Rectal smooth muscle tissue (tissue), 1 donor: ENCODE results near the gene CLEC2B.
A peak's percentile ranks its signal among the peaks of the same experiment; 100 is the strongest.

Experiments
- H3K27ac ChIP-seq: one replicate; pipeline ENCODE4 v1.7.0; 2013; ENCODE audit warnings: low read depth, low read length, inconsistent platforms
- H3K27me3 ChIP-seq: one replicate; pipeline ENCODE4 v1.7.0; 2013; ENCODE audit warnings: low read length; ENCODE audit not compliant: control insufficient read depth, insufficient read depth
- H3K36me3 ChIP-seq: one replicate; pipeline ENCODE4 v1.7.0; 2013; ENCODE audit warnings: low read length; ENCODE audit not compliant: control insufficient read depth, insufficient read depth
- H3K4me1 ChIP-seq: one replicate; pipeline ENCODE4 v1.7.0; 2013; ENCODE audit warnings: low read length; ENCODE audit not compliant: control insufficient read depth, insufficient read depth
- H3K4me3 ChIP-seq: one replicate; pipeline ENCODE4 v1.7.0; 2013; ENCODE audit warnings: low read length
- H3K9ac ChIP-seq: one replicate; pipeline ENCODE4 v1.7.0; 2013; ENCODE audit warnings: low read length

The CLEC2B gene

GRCh38 chr12:9864913-9865675 is 4.1 kb downstream of the CLEC2B start:
- H3K36me3 ChIP-seq: no peaks in the 10 kb centered on the region
- H3K4me1 ChIP-seq: no peaks in the 10 kb centered on the region
- no peak overlapping the region for H3K27ac ChIP-seq
- no peaks in the 10 kb centered on the region for H3K27me3 ChIP-seq
- H3K4me3 ChIP-seq: peak overlapping the region; percentile 41
- no peak overlapping the region for H3K9ac ChIP-seq

GRCh38 chr12:9858135-9858534 is 11.0 kb downstream of the CLEC2B start:
- no peak overlapping the region for H3K27ac ChIP-seq
- no peaks in the 10 kb centered on the region for H3K4me1 ChIP-seq
- H3K9ac ChIP-seq: no peak overlapping the region
- H3K36me3 ChIP-seq: no peaks in the 10 kb centered on the region
- H3K27me3 ChIP-seq: no peaks in the 10 kb centered on the region
- H3K4me3 ChIP-seq: no peak overlapping the region

GRCh38 chr12:9856894-9857293 is 12.3 kb downstream of the CLEC2B start:
- Histone ChIP-seq H3K27ac (no peak overlapping the region), H3K4me3 (no peak overlapping the region), H3K9ac (no peak overlapping the region), H3K27me3 (no peaks in the 10 kb centered on the region), H3K36me3 (no peaks in the 10 kb centered on the region), H3K4me1 (no peaks in the 10 kb centered on the region)

GRCh38 chr12:9856151-9856550 is 13.0 kb downstream of the CLEC2B start:
- H3K4me1 ChIP-seq: no peaks in the 10 kb centered on the region
- H3K4me3 ChIP-seq: no peak overlapping the region
- H3K9ac ChIP-seq: no peak overlapping the region
- no peaks in the 10 kb centered on the region for H3K27me3 ChIP-seq
- H3K27ac ChIP-seq: no peak overlapping the region
- H3K36me3 ChIP-seq: no peaks in the 10 kb centered on the region

GRCh38 chr12:9851927-9852326 is 17.2 kb downstream of the CLEC2B start:
- H3K36me3 ChIP-seq: no peaks in the 10 kb centered on the region
- H3K9ac ChIP-seq: no peak overlapping the region
- no peak overlapping the region for H3K4me3 ChIP-seq
- H3K4me1 ChIP-seq: no peaks in the 10 kb centered on the region
- H3K27ac ChIP-seq: no peak overlapping the region
- H3K27me3 ChIP-seq: no peaks in the 10 kb centered on the region

GRCh38 chr12:9851050-9851449 is 18.1 kb downstream of the CLEC2B start:
- H3K27me3 ChIP-seq: no peaks in the 10 kb centered on the region
- no peaks in the 10 kb centered on the region for H3K36me3 ChIP-seq
- no peak overlapping the region for H3K9ac ChIP-seq
- no peak overlapping the region for H3K4me3 ChIP-seq
- no peaks in the 10 kb centered on the region for H3K4me1 ChIP-seq
- H3K27ac ChIP-seq: no peak overlapping the region

- H3K4me1 ChIP-seq: no peaks in the 10 kb centered on the region
- no peaks in the 10 kb centered on the region for H3K36me3 ChIP-seq
- no peak overlapping the region for H3K4me3 ChIP-seq
- H3K9ac ChIP-seq: no peak overlapping the region
- H3K27ac ChIP-seq: no peak overlapping the region
- no peaks in the 10 kb centered on the region for H3K27me3 ChIP-seq
These were observed 20.3 kb downstream of the CLEC2B start for GRCh38 chr12:9848899-9849298.

- no peak overlapping the region for H3K4me3 ChIP-seq
- no peaks in the 10 kb centered on the region for H3K27me3 ChIP-seq
- H3K4me1 ChIP-seq: no peaks in the 10 kb centered on the region
- H3K36me3 ChIP-seq: no peaks in the 10 kb centered on the region
- no peak overlapping the region for H3K27ac ChIP-seq
- no peak overlapping the region for H3K9ac ChIP-seq
These were observed 25.7 kb downstream of the CLEC2B start for GRCh38 chr12:9843407-9843806.

- H3K4me3 ChIP-seq: no peak overlapping the region
- H3K4me1 ChIP-seq: no peaks in the 10 kb centered on the region
- H3K27ac ChIP-seq: no peak overlapping the region
These were observed 37.4 kb downstream of the CLEC2B start for GRCh38 chr12:9831720-9832119.

GRCh38 chr12:9829982-9830381 is 39.2 kb downstream of the CLEC2B start:
- Histone ChIP-seq H3K9ac (no peak overlapping the region), H3K4me1 (no peaks in the 10 kb centered on the region), H3K4me3 (no peak overlapping the region), H3K36me3 (no peaks in the 10 kb centered on the region), H3K27me3 (no peaks in the 10 kb centered on the region), H3K27ac (no peak overlapping the region)

More at GRCh38 chr12:9831720-9832119, 37.4 kb downstream of the CLEC2B start:
- Histone ChIP-seq H3K36me3 (no peaks in the 10 kb centered on the region), H3K9ac (no peak overlapping the region), H3K27me3 (no peaks in the 10 kb centered on the region)

GRCh38 chr12:9829483-9829882 is 39.7 kb downstream of the CLEC2B start:
- Histone ChIP-seq H3K36me3 (no peaks in the 10 kb centered on the region), H3K9ac (no peak overlapping the region), H3K4me1 (no peaks in the 10 kb centered on the region), H3K27ac (no peak overlapping the region), H3K4me3 (no peak overlapping the region), H3K27me3 (no peaks in the 10 kb centered on the region)

GRCh38 chr12:9827209-9827888 is 41.8 kb downstream of the CLEC2B start, which contains the start of gene KLRF1:
TSS of gene KLRF1 (plus strand) at chr12:9827481. CDS start at chr12:9827545, 64 bp downstream.
- Histone ChIP-seq H3K4me3 (no peak within 1 kb of the TSS), H3K27me3 (no peaks in the 10 kb centered on the region), H3K9ac (no peak within 1 kb of the TSS)

More at GRCh38 chr12:9827209-9827888, 41.8 kb downstream of the CLEC2B start, which contains the start of gene KLRF1:
- Histone ChIP-seq H3K36me3 (no peaks in the 10 kb centered on the region), H3K27ac (no peak within 1 kb of the TSS), H3K4me1 (no peaks in the 10 kb centered on the region)
